ENCODE data around the gene XPO6.

Gene XPO6

DNA sequence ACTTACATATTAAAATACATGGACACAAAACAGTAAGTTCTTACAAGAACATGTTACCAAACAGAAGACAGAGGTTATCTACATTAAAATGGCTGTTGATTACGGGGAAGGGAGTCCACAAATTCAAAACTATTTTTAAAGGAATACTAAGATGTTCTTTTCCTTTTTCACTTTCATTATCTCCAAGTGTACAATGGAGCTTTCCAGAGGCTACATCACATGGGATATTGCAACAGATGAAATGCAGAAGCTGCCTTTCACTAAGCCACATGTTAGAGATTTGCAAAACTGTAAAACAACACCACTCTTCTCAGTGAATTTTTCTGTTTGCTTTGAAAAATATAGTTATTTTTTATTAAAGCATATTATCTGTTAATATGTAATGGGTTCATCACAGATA lies 53.6 kb downstream of the XPO6 start:
- no peak for DNase-seq (ENCODE audit: low read depth)
- no peak for TF ChIP-seq CTCF (IDR thresholded peaks at IDR 0.05; ENCODE audit: insufficient read depth, low read depth, low read length, missing control alignments)
- no peak overlapping the region for H3K4me3 ChIP-seq (ENCODE audit: low read length)

DNA sequence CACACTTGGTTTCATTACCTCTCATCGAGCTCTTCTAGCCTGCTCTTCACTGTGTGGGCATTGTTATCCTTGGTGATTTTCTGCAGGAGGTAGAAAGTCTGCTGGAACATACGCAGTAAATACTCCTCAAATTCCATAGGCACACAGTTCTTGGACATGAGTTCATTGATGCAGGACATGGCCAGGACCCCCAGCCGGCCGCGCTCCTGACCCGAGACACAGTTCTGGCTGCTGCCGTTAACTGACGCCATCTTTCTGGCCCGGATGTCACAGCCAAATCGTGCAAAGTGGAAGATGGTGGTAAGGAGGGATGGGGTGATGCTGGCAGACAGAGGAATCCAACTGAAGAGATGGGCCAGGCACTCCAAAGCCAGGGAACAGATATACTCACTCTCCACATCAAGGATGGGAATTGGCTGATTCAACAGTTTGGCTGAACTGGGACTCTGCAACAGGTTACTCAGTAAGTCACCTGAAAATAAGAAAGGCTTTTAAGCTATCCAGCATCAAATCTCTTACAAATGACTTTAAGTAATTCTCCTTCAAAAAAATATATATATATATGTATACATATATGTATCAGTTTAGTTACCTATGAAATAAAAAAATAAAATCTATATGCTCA lies 55.6 kb downstream of the XPO6 start:
- TF ChIP-seq CTCF (IDR thresholded peaks at IDR 0.05; ENCODE audit: insufficient read depth, low read depth, low read length, missing control alignments), result no peak
- DNase-seq (ENCODE audit: low read depth), result no peak
- H3K4me3 ChIP-seq (ENCODE audit: low read length), result no peak overlapping the region

GRCh38 chr16:28155293-28155692 lies 56.5 kb downstream of the XPO6 start:
- H3K4me3 ChIP-seq (ENCODE audit: low read length), result no peak overlapping the region
- no peak for DNase-seq (ENCODE audit: low read depth)
- TF ChIP-seq CTCF (IDR thresholded peaks at IDR 0.05; ENCODE audit: insufficient read depth, low read depth, low read length, missing control alignments), result no peak

DNA sequence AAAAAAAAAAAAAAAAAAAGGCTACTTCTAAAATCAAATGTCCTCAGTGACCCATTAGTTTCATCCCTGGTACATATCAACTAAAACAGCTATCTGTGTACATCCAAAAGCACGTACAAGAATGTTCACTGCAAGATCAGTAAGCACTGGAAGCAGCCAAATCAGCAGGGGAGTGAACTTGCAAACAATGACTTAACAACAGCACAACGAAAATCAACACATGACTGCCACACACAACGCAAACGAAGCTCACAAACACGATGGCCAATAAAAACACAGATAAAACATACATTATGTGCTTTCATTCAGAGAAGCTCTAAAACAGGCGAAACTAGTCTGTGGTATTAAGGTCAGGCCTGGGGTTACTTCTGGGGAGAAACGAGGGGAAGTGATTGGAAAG lies 60.6 kb downstream of the XPO6 start:
- no peak for DNase-seq (ENCODE audit: low read depth)
- TF ChIP-seq CTCF (IDR thresholded peaks at IDR 0.05; ENCODE audit: insufficient read depth, low read depth, low read length, missing control alignments), result no peak
- no peak overlapping the region for H3K4me3 ChIP-seq (ENCODE audit: low read length)

- TF ChIP-seq CTCF (IDR thresholded peaks at IDR 0.05; ENCODE audit: insufficient read depth, low read depth, low read length, missing control alignments), result no peak
- H3K4me3 ChIP-seq (ENCODE audit: low read length), result no peak overlapping the region
- DNase-seq (ENCODE audit: low read depth), result peak; percentile 63
Observed at GRCh38 chr16:28149011-28149888, 62.5 kb downstream of the XPO6 start.

- no peak for DNase-seq (ENCODE audit: low read depth)
- H3K4me3 ChIP-seq (ENCODE audit: low read length), result no peak overlapping the region
- no peak for TF ChIP-seq CTCF (IDR thresholded peaks at IDR 0.05; ENCODE audit: insufficient read depth, low read depth, low read length, missing control alignments)
Observed at GRCh38 chr16:28146536-28146935, 65.2 kb downstream of the XPO6 start.
